ENCODE data around the gene ALPP. TPM values are rescaled to one million over a fixed set of nuclear protein-coding genes. Genes with fewer than 3 reads are reported as not detected.

ALPP gene
- total RNA-seq, 1 donor, result not detected

DNA sequence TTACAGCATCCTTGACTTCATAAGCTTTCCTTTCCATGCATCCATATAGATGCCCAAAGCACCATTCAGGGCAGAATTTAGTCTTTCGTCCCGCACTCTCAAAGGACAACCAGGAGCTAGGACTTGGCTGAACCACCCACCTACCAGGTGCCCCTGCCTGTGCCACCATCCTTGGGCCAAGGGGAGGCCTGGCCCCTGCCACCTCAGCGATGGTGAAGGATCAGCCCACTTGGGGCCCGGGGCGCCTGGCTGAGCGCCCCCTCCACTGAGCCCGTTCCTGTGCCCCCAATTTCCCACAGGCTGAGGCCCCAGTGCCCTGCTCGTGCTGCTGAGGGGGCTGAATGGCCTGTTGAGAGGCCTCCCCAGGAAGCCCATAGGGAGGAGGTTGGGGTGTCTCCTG, 33.3 kb upstream of the ALPP start:
- TF ChIP-seq, protein P1, sequence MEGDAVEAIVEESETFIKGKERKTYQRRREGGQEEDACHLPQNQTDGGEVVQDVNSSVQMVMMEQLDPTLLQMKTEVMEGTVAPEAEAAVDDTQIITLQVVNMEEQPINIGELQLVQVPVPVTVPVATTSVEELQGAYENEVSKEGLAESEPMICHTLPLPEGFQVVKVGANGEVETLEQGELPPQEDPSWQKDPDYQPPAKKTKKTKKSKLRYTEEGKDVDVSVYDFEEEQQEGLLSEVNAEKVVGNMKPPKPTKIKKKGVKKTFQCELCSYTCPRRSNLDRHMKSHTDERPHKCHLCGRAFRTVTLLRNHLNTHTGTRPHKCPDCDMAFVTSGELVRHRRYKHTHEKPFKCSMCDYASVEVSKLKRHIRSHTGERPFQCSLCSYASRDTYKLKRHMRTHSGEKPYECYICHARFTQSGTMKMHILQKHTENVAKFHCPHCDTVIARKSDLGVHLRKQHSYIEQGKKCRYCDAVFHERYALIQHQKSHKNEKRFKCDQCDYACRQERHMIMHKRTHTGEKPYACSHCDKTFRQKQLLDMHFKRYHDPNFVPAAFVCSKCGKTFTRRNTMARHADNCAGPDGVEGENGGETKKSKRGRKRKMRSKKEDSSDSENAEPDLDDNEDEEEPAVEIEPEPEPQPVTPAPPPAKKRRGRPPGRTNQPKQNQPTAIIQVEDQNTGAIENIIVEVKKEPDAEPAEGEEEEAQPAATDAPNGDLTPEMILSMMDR (IDR thresholded peaks at IDR 0.05; ENCODE audit: insufficient read depth, low read depth, low read length), result no peak
- no peak for DNase-seq (ENCODE audit: low read depth)
- H3K4me3 ChIP-seq (ENCODE audit: low read depth, low read length), result no peak overlapping the region

DNA sequence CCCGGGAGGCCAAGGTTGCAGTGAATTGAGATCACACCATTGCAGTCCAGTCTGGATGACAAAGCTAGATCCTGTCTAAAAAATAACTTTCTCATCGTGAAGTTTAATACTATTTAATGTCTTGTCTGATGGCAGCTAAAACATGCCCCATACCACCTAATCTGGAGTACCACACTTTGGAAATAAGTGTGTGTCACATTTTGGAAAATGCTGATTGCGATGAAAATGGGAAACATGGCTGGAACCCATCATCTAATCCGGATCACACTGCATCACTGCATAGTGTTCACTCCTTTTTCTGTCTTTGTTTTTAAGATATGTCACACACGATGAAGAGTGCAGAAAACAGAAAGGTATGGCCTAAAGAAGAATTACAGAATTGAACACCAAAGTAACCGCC, 31.2 kb upstream of the ALPP start:
- no peak overlapping the region for H3K4me3 ChIP-seq (ENCODE audit: low read depth, low read length)
- no peak for DNase-seq (ENCODE audit: low read depth)
- TF ChIP-seq, protein P1 (IDR thresholded peaks at IDR 0.05; ENCODE audit: insufficient read depth, low read depth, low read length), result no peak

DNA sequence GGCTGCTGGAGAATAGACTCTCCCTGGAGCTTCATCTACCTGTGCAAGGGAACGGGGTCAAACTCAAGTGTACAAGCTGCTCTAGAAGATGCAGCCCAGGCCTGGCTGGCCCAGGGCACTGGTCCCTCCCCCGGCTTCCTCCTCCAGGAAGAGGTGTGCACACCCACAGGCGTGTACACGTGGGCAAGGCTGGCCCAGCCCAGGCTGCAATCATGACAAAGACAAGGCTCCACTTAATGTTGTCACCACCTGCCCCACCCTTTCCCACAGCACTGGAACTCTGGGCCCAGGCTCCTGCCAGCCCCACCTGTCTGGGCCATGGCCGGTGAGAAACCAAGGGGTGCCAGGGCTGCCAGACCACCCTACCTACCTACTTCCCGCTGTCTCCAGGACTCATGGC, 29.6 kb upstream of the ALPP start:
- H3K4me3 ChIP-seq (ENCODE audit: low read depth, low read length), result no peak overlapping the region
- TF ChIP-seq, protein P1 (IDR thresholded peaks at IDR 0.05; ENCODE audit: insufficient read depth, low read depth, low read length), result no peak
- DNase-seq (ENCODE audit: low read depth), result no peak

DNA sequence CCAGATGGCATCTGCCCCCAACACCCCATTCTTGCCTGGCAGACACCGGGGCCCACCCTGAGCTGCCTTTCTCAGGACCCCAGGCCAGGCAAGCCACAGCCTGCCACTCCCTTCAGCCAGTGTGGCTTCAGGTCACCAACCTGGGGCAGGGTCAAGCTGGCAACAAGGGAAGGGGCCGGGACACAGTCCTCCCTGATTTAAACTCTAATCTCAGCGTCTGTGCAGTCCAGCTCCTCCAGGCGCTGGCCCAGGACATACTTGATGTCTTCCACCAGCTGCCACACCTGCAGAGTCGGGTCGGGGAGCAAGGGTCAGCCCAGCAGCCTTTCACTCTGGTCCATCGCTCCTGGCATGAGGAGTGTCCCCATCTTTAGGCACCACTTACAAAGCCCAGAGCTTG, 29.0 kb upstream of the ALPP start:
- no peak overlapping the region for H3K4me3 ChIP-seq (ENCODE audit: low read depth, low read length)
- TF ChIP-seq, protein P1 (IDR thresholded peaks at IDR 0.05; ENCODE audit: insufficient read depth, low read depth, low read length), result no peak
- DNase-seq (ENCODE audit: low read depth), result no peak

DNA sequence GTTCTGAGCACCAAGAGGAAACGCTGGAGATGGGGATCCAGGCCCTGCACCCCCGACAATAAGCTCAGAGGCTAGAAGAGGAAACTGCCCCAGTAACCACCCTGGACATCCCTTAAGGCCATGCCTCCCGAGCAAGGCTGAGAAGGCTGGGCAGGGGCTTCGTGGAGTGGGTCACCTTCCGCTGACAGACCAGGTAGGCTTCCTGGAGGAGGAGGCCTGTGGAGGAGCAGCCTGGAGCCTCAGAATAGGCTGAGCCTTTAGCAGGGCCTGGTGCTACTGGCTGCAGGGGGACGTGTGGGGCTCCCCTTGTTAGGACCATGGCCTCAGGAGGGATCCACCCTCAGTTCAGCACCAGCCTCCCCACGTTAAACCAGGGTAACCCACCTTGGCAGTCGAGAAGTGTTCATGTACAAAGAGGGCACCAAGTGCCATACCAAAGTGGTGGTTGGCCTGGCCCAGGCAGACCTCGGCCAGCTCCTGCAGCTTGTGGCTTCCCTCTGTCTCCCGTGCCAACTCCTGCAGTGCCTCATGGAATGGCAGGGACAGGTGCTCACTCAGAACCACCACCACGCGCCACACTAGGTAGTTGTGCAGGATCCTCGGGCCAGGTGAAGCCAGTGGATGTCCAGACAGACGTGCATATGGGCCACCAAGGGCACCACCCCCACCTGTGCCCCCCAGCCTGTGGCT, 28.5 kb upstream of the ALPP start:
- H3K4me3 ChIP-seq (ENCODE audit: low read depth, low read length), result no peak overlapping the region
- no peak for DNase-seq (ENCODE audit: low read depth)
- TF ChIP-seq, protein P1 (IDR thresholded peaks at IDR 0.05; ENCODE audit: insufficient read depth, low read depth, low read length), result no peak

DNA sequence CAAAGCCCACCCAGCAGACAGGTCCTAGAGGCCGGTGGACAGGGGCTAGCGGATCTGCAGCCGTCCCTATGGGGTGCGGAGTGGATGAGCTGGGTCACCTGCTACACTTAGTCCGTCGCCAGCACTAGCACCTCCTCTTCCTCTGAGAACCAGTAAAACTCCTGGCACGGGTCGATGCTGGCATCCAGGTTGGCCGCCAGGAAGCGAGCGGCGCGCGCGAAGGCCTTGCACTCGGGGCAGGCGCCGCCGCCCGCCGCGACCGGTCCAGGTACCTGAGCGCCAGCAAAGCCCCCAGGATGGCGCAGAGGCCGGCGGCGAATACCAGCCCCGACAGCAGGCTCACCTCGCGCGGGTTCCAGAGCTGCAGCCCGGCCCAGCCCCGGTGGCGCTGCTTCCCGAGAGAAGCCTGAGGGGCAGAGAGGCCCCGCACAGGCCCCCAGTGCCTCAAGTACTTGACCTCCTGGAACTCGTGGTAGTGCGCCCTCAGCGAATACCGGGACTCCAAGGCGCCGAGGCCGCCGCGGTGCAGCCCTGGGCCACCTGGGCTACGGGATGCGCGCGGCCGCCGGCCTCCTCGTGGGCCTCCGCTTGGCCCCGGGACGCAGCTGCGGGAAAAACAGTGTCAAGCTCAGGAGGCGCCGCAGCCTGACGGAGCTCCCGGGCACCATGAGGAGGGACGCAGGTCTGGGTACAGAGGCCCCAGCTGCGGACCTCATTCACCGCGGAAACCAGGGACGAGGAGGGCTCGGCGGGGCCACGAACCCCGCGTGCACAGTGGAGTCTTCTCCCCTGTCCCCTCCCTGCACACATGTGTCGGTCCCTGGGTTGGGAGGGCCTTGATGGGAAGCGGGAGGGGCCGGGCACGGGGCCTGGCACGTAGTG, 27.5 kb upstream of the ALPP start:
- H3K4me3 ChIP-seq (ENCODE audit: low read depth, low read length), result no peak overlapping the region
- TF ChIP-seq, protein P1 (IDR thresholded peaks at IDR 0.05; ENCODE audit: insufficient read depth, low read depth, low read length), result no peak
- no peak for DNase-seq (ENCODE audit: low read depth)

All from fibroblast of villous mesenchyme (primary cell).